NT2/D1 (cell line): ENCODE results near the gene TMEM94.

Experiments used
- DNase-seq: peaks from one replicate; pipeline ENCODE4 v3.0.0-alpha.2; 2011; ENCODE audit warnings: low read depth, low spot score
- H3K27me3 ChIP-seq: 2 replicates; pipeline ENCODE4 v1.6.0; 2011; ENCODE audit warnings: mild to moderate bottlenecking; ENCODE audit not compliant: insufficient read length, insufficient read depth
- H3K36me3 ChIP-seq: 2 replicates; pipeline ENCODE4 v1.6.1; 2011; ENCODE audit warnings: mild to moderate bottlenecking, low read length, mixed read lengths; ENCODE audit not compliant: insufficient read depth, insufficient read length
- H3K4me1 ChIP-seq: 2 replicates; pipeline ENCODE4 v1.5.1; 2011; ENCODE audit not compliant: insufficient read depth, insufficient read length
- H3K4me3 ChIP-seq: 2 replicates; pipeline ENCODE4 v1.5.1; 2011; ENCODE audit warnings: low read depth; ENCODE audit not compliant: insufficient read length
- H3K9ac ChIP-seq: 2 replicates; pipeline ENCODE4 v1.6.0; 2011; ENCODE audit warnings: low read depth; ENCODE audit not compliant: insufficient read length
- H3K9me3 ChIP-seq: 2 replicates; pipeline ENCODE4 v1.5.1; 2011; ENCODE audit warnings: mild to moderate bottlenecking, low read length; ENCODE audit not compliant: insufficient read depth
- SUZ12 ChIP-seq: IDR thresholded peaks from 2 replicates; pipeline ENCODE4 v1.6.1; 2011; ENCODE audit not compliant: insufficient read length, insufficient read depth; ENCODE audit errors: extremely low read depth
- YY1 ChIP-seq: IDR thresholded peaks from 2 replicates; pipeline ENCODE4 v1.6.1; 2011; ENCODE audit not compliant: insufficient read length, insufficient read depth
- ZNF274 ChIP-seq: IDR thresholded peaks from 2 replicates; pipeline ENCODE4 v1.6.1; 2011; ENCODE audit warnings: mild to moderate bottlenecking, low read depth, low read length

TMEM94 gene

GRCh38 chr17:75521951-75522727, 65.7 kb downstream of the TMEM94 start:
- Histone ChIP-seq H3K4me3 (no peak overlapping the region), H3K4me1 (peaks cover 8% of the 10 kb centered on the region)

GRCh38 chr17:75523647-75524046, 67.2 kb downstream of the TMEM94 start:
- Histone ChIP-seq H3K36me3 (peaks cover 52% of the 10 kb centered on the region), H3K9ac (no peak overlapping the region), H3K9me3 (no peaks in the 10 kb centered on the region), H3K4me3 (no peak overlapping the region), H3K27me3 (peaks cover 11% of the 10 kb centered on the region), H3K4me1 (peaks cover 4% of the 10 kb centered on the region)
- DNase-seq: no peak
- TF ChIP-seq ZNF274 (no peak), YY1 (no peak), SUZ12 (no peak)

More at GRCh38 chr17:75521951-75522727, 65.7 kb downstream of the TMEM94 start:
- Histone ChIP-seq H3K9me3 (no peaks in the 10 kb centered on the region), H3K27me3 (peaks cover 11% of the 10 kb centered on the region), H3K9ac (no peak overlapping the region), H3K36me3 (peaks cover 63% of the 10 kb centered on the region)
- DNase-seq: no peak
- no peak for TF ChIP-seq SUZ12
- no peak for TF ChIP-seq YY1
- TF ChIP-seq ZNF274: no peak

- no peak for TF ChIP-seq YY1
- no peak for TF ChIP-seq ZNF274
- no peak for TF ChIP-seq SUZ12
- no peak for DNase-seq
- H3K9me3 ChIP-seq: no peaks in the 10 kb centered on the region
Observed at GRCh38 chr17:75524269-75524969, 68.0 kb downstream of the TMEM94 start.

GRCh38 chr17:75524970-75525805, 68.8 kb downstream of the TMEM94 start, which contains the start of gene LLGL2:
LLGL2 (plus strand) TSS chr17:75525697; CDS start chr17:75543427, 17,730 bp downstream.
- H3K4me3 ChIP-seq: peak within 1 kb of the TSS; percentile 65
- H3K9ac ChIP-seq: peak within 1 kb of the TSS; percentile 86
- H3K9me3 ChIP-seq: no peaks in the 10 kb centered on the region
- DNase-seq: peak; percentile 57
- H3K36me3 ChIP-seq: peaks cover 38% of the 10 kb centered on the region
- H3K27me3 ChIP-seq: peaks cover 11% of the 10 kb centered on the region
- TF ChIP-seq YY1 (no peak), ZNF274 (no peak), SUZ12 (no peak)
- H3K4me1 ChIP-seq: peaks cover 4% of the 10 kb centered on the region

More at GRCh38 chr17:75524269-75524969, 68.0 kb downstream of the TMEM94 start:
- H3K27me3 ChIP-seq: peaks cover 11% of the 10 kb centered on the region
- peak overlapping the region; percentile 62 for H3K4me3 ChIP-seq
- H3K4me1 ChIP-seq: peaks cover 4% of the 10 kb centered on the region
- peak overlapping the region; percentile 80 for H3K9ac ChIP-seq
- peaks cover 44% of the 10 kb centered on the region for H3K36me3 ChIP-seq

GRCh38 chr17:75525806-75526554, 69.5 kb downstream of the TMEM94 start:
- Histone ChIP-seq H3K9me3 (no peaks in the 10 kb centered on the region), H3K4me1 (peaks cover 8% of the 10 kb centered on the region), H3K9ac (peak overlapping the region; percentile 86), H3K36me3 (peaks cover 33% of the 10 kb centered on the region), H3K4me3 (peak overlapping the region; percentile 65), H3K27me3 (peaks cover 11% of the 10 kb centered on the region)
- no peak for TF ChIP-seq ZNF274
- TF ChIP-seq YY1: no peak
- no peak for DNase-seq

GRCh38 chr17:75526555-75527270, 70.3 kb downstream of the TMEM94 start:
- Histone ChIP-seq H3K4me1 (peaks cover 15% of the 10 kb centered on the region), H3K27me3 (peaks cover 11% of the 10 kb centered on the region), H3K4me3 (peak overlapping the region; percentile 65), H3K9ac (peak overlapping the region; percentile 86), H3K36me3 (peaks cover 26% of the 10 kb centered on the region), H3K9me3 (no peaks in the 10 kb centered on the region)
- DNase-seq: no peak
- TF ChIP-seq SUZ12 (no peak), YY1 (no peak), ZNF274 (no peak)
